Neural cell (in vitro differentiated cells): ENCODE data around the gene SMARCB1. TPM values are rescaled to one million over a fixed set of nuclear protein-coding genes. Genes with fewer than 3 reads are reported as not detected.

ENCODE experiments used
- H2AFZ ChIP-seq: fragments of 200-600, 300-800 bp; sonication (generic), shearing (Covaris generic); 2 replicates; pipeline ENCODE4 v1.6.0; 2014; ENCODE audit warnings: low read depth, mild to moderate bottlenecking, antibody characterized with exemption, low read length, moderate library complexity
- H3F3A ChIP-seq: fragments of 200-600 bp; shearing (Covaris generic); 2 replicates; pipeline ENCODE4 v1.6.1; 2016; ENCODE audit warnings: mild to moderate bottlenecking, moderate library complexity, mixed read lengths, antibody characterized with exemption, low read length; ENCODE audit not compliant: insufficient read depth, poor library complexity, severe bottlenecking
- H3K27ac ChIP-seq: fragments of 200-600, 300-800 bp; sonication (generic), shearing (Covaris generic); 2 replicates; pipeline ENCODE4 v1.5.1; 2014; ENCODE audit warnings: mild to moderate bottlenecking, low read length, moderate library complexity
- H3K27me3 ChIP-seq: fragments of 300-800, 200-600 bp; sonication (generic), shearing (Covaris generic); 2 replicates; pipeline ENCODE4 v1.6.0; 2014; ENCODE audit warnings: mild to moderate bottlenecking, low read depth, low read length, moderate library complexity; ENCODE audit not compliant: insufficient read depth
- H3K36me3 ChIP-seq: fragments of 300-800, 200-600 bp; sonication (generic), shearing (Covaris generic); 2 replicates; pipeline ENCODE4 v1.5.1; 2014; ENCODE audit warnings: mild to moderate bottlenecking, antibody characterized with exemption, low read length, moderate library complexity; ENCODE audit not compliant: insufficient read depth
- H3K4me2 ChIP-seq: fragments of 300-800, 200-600 bp; sonication (generic), shearing (Covaris generic); 2 replicates; pipeline ENCODE4 v1.6.0; 2014; ENCODE audit warnings: mild to moderate bottlenecking, low read length
- H3K4me3 ChIP-seq: fragments of 300-800, 200-600 bp; sonication (generic), shearing (Covaris generic); 2 replicates; pipeline ENCODE4 v1.5.1; 2014; ENCODE audit warnings: mild to moderate bottlenecking, low read length, moderate library complexity
- H3K79me2 ChIP-seq: fragments of 200-600 bp; shearing (Covaris generic); replicated peaks from 2 replicates; pipeline ENCODE4 v1.6.0; 2014; ENCODE audit warnings: mild to moderate bottlenecking, low read length, moderate library complexity; ENCODE audit not compliant: insufficient read depth
- H3K9ac ChIP-seq: fragments of 300-800, 200-600 bp; sonication (generic), shearing (Covaris generic); 2 replicates; pipeline ENCODE4 v1.6.1; 2016; ENCODE audit warnings: mild to moderate bottlenecking, low read length, mixed read lengths
- H3K9me2 ChIP-seq: fragments of 200-600 bp; shearing (Covaris generic); 2 replicates; pipeline ENCODE4 v1.6.1; 2016; ENCODE audit warnings: mild to moderate bottlenecking, low read length, mixed read lengths; ENCODE audit not compliant: insufficient read depth
- H3K9me3 ChIP-seq: fragments of 200-600, 300-800 bp; sonication (generic), shearing (Covaris generic); 2 replicates; pipeline ENCODE4 v1.6.1; 2016; ENCODE audit warnings: mild to moderate bottlenecking, mixed run types, low read length, moderate library complexity, mixed read lengths
- H4K20me1 ChIP-seq: fragments of 200-600 bp; shearing (Covaris generic); 2 replicates; pipeline ENCODE4 v1.6.1; 2016; ENCODE audit warnings: mild to moderate bottlenecking, mixed run types; ENCODE audit not compliant: insufficient read depth
- CTCF ChIP-seq: fragments of 450-650 bp; IDR thresholded peaks from 2 replicates; pipeline ENCODE4 v1.5.1; 2014; ENCODE audit warnings: antibody characterized with exemption, mild to moderate bottlenecking, moderate library complexity; ENCODE audit not compliant: poor library complexity, severe bottlenecking
- EP300 ChIP-seq: fragments of 450-650 bp; conservative IDR thresholded peaks from 2 replicates; pipeline ENCODE4 v1.6.1; 2014; ENCODE audit warnings: antibody characterized with exemption, mild to moderate bottlenecking, moderate library complexity; ENCODE audit not compliant: poor library complexity, severe bottlenecking
- EZH2 ChIP-seq: fragments of 200-600, 300-800 bp; shearing (Covaris generic), sonication (generic); IDR thresholded peaks from 2 replicates; pipeline ENCODE4 v1.6.1; 2014; ENCODE audit warnings: antibody characterized with exemption, low read length, borderline replicate concordance, mild to moderate bottlenecking; ENCODE audit not compliant: insufficient read depth, poor library complexity, severe bottlenecking
- MXI1 ChIP-seq: fragments of 450-650 bp; conservative IDR thresholded peaks from 2 replicates; pipeline ENCODE4 v1.6.1; 2014; ENCODE audit warnings: antibody characterized with exemption, mild to moderate bottlenecking; ENCODE audit not compliant: poor library complexity, severe bottlenecking
- POLR2AphosphoS5 ChIP-seq: IDR thresholded peaks from 2 replicates; pipeline ENCODE4 v1.6.1; 2012
- RAD21 ChIP-seq: fragments of 450-650 bp; conservative IDR thresholded peaks from 2 replicates; pipeline ENCODE4 v1.6.1; 2014; ENCODE audit warnings: antibody characterized with exemption, mild to moderate bottlenecking, moderate library complexity
- REST ChIP-seq: IDR thresholded peaks from 2 replicates; pipeline ENCODE4 v1.6.1; 2012; ENCODE audit warnings: borderline replicate concordance
- SMC3 ChIP-seq: fragments of 450-650 bp; conservative IDR thresholded peaks from 2 replicates; pipeline ENCODE4 v1.6.1; 2014; ENCODE audit warnings: antibody characterized with exemption, mild to moderate bottlenecking, moderate library complexity; ENCODE audit not compliant: poor library complexity
- TAF1 ChIP-seq: IDR thresholded peaks from 2 replicates; pipeline ENCODE4 v1.6.1; 2012; ENCODE audit warnings: low read depth
- polyA plus RNA-seq: library from polyadenylated mRNA; depleted of rRNA; stranded (reverse); fragments of >200 nt; gene quantifications from 2 replicates; pipeline ENCODE4 v1.2.3, GENCODE V29; 2014

SMARCB1 gene
- polyA plus RNA-seq, 1 donor from 2014 or later = 97.5 TPM

GRCh38 chr22:23857606-23858483 is 71.1 kb downstream of the SMARCB1 start, which contains the start of gene SLC2A11:
Gene SLC2A11, plus strand, starts transcription at chr22:23857875. Its CDS starts 125 bp downstream, at chr22:23858000.
- H3K9me3 ChIP-seq = no peaks in the 10 kb centered on the region
- H3K9ac ChIP-seq = peak within 1 kb of the TSS; percentile 97
- H3K36me3 ChIP-seq = no peaks in the 10 kb centered on the region
- no peaks in the 10 kb centered on the region for H3F3A ChIP-seq
- TF ChIP-seq CTCF (peak; percentile 62), RAD21 (peak; percentile 39), REST (peak; percentile 70), EP300 (peak; percentile 44), TAF1 (peak; percentile 86), EZH2 (no peak), POLR2AphosphoS5 (peak; percentile 97), SMC3 (no peak), MXI1 (peak; percentile 69)
- H3K27ac ChIP-seq = peak within 1 kb of the TSS; percentile 99
- no peaks in the 10 kb centered on the region for H4K20me1 ChIP-seq
- peaks cover 2% of the 10 kb centered on the region for H3K79me2 ChIP-seq
- H3K27me3 ChIP-seq = no peaks in the 10 kb centered on the region
- peak within 1 kb of the TSS; percentile 83 for H3K4me3 ChIP-seq
- H3K9me2 ChIP-seq = no peaks in the 10 kb centered on the region
- peak within 1 kb of the TSS; percentile 84 for H3K4me2 ChIP-seq
- H2AFZ ChIP-seq = peak within 1 kb of the TSS; percentile 89

- H3K9me2 ChIP-seq = no peaks in the 10 kb centered on the region
- H3K36me3 ChIP-seq = no peaks in the 10 kb centered on the region
- no peak for TF ChIP-seq TAF1
- TF ChIP-seq REST = no peak
- TF ChIP-seq CTCF = no peak
- TF ChIP-seq MXI1 = no peak
- no peak for TF ChIP-seq SMC3
- TF ChIP-seq POLR2AphosphoS5 = no peak
- TF ChIP-seq RAD21 = no peak
- TF ChIP-seq EP300 = no peak
- TF ChIP-seq EZH2 = no peak
- no peaks in the 10 kb centered on the region for H3K9me3 ChIP-seq
- peaks cover 2% of the 10 kb centered on the region for H3K79me2 ChIP-seq
- peak overlapping the region; percentile 97 for H3K9ac ChIP-seq
- H2AFZ ChIP-seq = peak overlapping the region; percentile 89
- H3K27me3 ChIP-seq = no peaks in the 10 kb centered on the region
- H4K20me1 ChIP-seq = no peaks in the 10 kb centered on the region
- peak overlapping the region; percentile 99 for H3K27ac ChIP-seq
- H3K4me3 ChIP-seq = peak overlapping the region; percentile 83
- peak overlapping the region; percentile 81 for H3K4me2 ChIP-seq
- no peaks in the 10 kb centered on the region for H3F3A ChIP-seq
Observed at GRCh38 chr22:23858484-23858815, 71.7 kb downstream of the SMARCB1 start.
